ENCODE results near the gene ZFY. TPM values are rescaled to one million over a fixed set of nuclear protein-coding genes. Genes with fewer than 3 reads are reported as not detected.

ZFY gene
- total RNA-seq, 1 experiment from 2014 or later = 3.5 TPM

- ChIA-PET POLR2A (no interaction called here), RAD21 (ENCODE audit: low non-redundant PET in 1 of 2, low total read pairs in 2 of 2, uncharacterized antibody in 2 of 2, unreplicated experiment in 2 of 2) (no interaction called here), CTCF (no interaction called here)
- no peak for TF ChIP-seq EGR1 (IDR thresholded peaks at IDR 0.05; ENCODE audit: low read depth)
- TF ChIP-seq RAD21 (IDR thresholded peaks at IDR 0.05; ENCODE audit: low read depth) = no peak
- TF ChIP-seq ZNF274 (IDR thresholded peaks at IDR 0.05; ENCODE audit: low read depth, low read length) = no peak
- no peak for TF ChIP-seq JUND (IDR thresholded peaks at IDR 0.05)
- TF ChIP-seq SP1 (IDR thresholded peaks at IDR 0.05; ENCODE audit: low read depth) = no peak
- no peak for TF ChIP-seq EZH2 (IDR thresholded peaks at IDR 0.05)
- no peak for TF ChIP-seq POLR2A (IDR thresholded peaks at IDR 0.05; ENCODE audit: borderline replicate concordance, extremely low read depth, insufficient read depth, insufficient read length)
- no peak for TF ChIP-seq SRF (IDR thresholded peaks at IDR 0.05; ENCODE audit: low read depth)
- TF ChIP-seq FOSL1 (IDR thresholded peaks at IDR 0.05; ENCODE audit: low read depth) = no peak
- TF ChIP-seq TCF7L2 (IDR thresholded peaks at IDR 0.05; ENCODE audit: borderline replicate concordance, extremely low read depth, insufficient read depth, insufficient read length) = no peak
- TF ChIP-seq ZFX (IDR thresholded peaks at IDR 0.05) = no peak
- TF ChIP-seq ATF3 (IDR thresholded peaks at IDR 0.05) = no peak
- no peak for TF ChIP-seq MAX (IDR thresholded peaks at IDR 0.05)
- no peak for TF ChIP-seq POLR2AphosphoS5 (IDR thresholded peaks at IDR 0.05; ENCODE audit: low read depth, low read length)
- TF ChIP-seq ZBTB33 (IDR thresholded peaks at IDR 0.05; ENCODE audit: extremely low read depth, insufficient replicate concordance, low read length) = no peak
- no peak for TF ChIP-seq CEBPB (IDR thresholded peaks at IDR 0.05; ENCODE audit: low read depth)
- TF ChIP-seq ELF1 (IDR thresholded peaks at IDR 0.05; ENCODE audit: borderline replicate concordance, low read depth) = no peak
- no peak for TF ChIP-seq CBX3 (IDR thresholded peaks at IDR 0.05; ENCODE audit: low read depth)
- BruUV-seq (replicated peaks) = no TSS peak
- DNase-seq (ENCODE audit: low read depth, low spot score) (no peak), ATAC-seq (no peak)
- Histone ChIP-seq H2AFZ (ENCODE audit: low read depth, low read length, poor library complexity, severe bottlenecking) (no peak overlapping the region), H3K4me1 (ENCODE audit: control insufficient read depth in 1 of 2, insufficient read depth in 2 of 2, low read length in 2 of 2) (no peaks in the 10 kb centered on the region), H3K27me3 (ENCODE audit: insufficient read depth, low read length) (no peaks in the 10 kb centered on the region), H3K36me3 (ENCODE audit: control insufficient read depth in 1 of 2, insufficient read depth in 2 of 2, low read length in 2 of 2) (no peaks in the 10 kb centered on the region), H4K20me1 (ENCODE audit: insufficient read depth) (no peaks in the 10 kb centered on the region), H3K9ac (ENCODE audit: low read length) (no peak overlapping the region), H3K4me3 (replicated peaks in 1 of 2; ENCODE audit: low read depth in 1 of 2, low read length in 2 of 2) (no peak overlapping the region), H3K9me3 (ENCODE audit: control insufficient read depth in 1 of 2, insufficient read depth in 1 of 2, low read depth in 1 of 2, low read length in 2 of 2) (no peaks in the 10 kb centered on the region), H3K9me2 (ENCODE audit: insufficient read depth) (no peaks in the 10 kb centered on the region), H3K4me2 (ENCODE audit: low read length) (no peak overlapping the region), H3K79me2 (ENCODE audit: insufficient read depth, low read length) (no peaks in the 10 kb centered on the region), H3K27ac (ENCODE audit: low read depth, low read length) (no peak overlapping the region)
- intact Hi-C loops (cut with micrococcal nuclease) = no loop called here
Measured at GRCh38 chrY:3016594-3016993, 81.4 kb downstream of the ZFY start.

Measured in HCT116 (cell line).